NB4 (cell line): ENCODE data around the gene MXI1.

Source experiments
- DNase-seq: peaks from one replicate; pipeline ENCODE4 v3.0.0; 2010; ENCODE audit warnings: low read depth
- H3K4me3 ChIP-seq: one replicate; pipeline ENCODE4 v1.5.1; 2011; ENCODE audit warnings: mild to moderate bottlenecking, low read depth, low read length, moderate library complexity
- CTCF ChIP-seq: IDR thresholded peaks from one replicate; pipeline ENCODE4 v1.5.1; 2012; ENCODE audit warnings: low read depth, low read length
- MYC ChIP-seq: IDR thresholded peaks from 2 replicates; pipeline ENCODE4 v1.6.1; 2011; ENCODE audit warnings: low read depth, low read length
- POLR2A ChIP-seq: IDR thresholded peaks from 2 replicates; pipeline ENCODE4 v1.6.1; 2011; ENCODE audit warnings: mild to moderate bottlenecking; ENCODE audit not compliant: insufficient read length; ENCODE audit errors: extremely low read depth
- TF ChIP-seq, protein P1 (sequence below): IDR thresholded peaks from 2 replicates; pipeline ENCODE4 v1.6.1; 2011; ENCODE audit warnings: low read depth, low read length

The MXI1 gene

DNA sequence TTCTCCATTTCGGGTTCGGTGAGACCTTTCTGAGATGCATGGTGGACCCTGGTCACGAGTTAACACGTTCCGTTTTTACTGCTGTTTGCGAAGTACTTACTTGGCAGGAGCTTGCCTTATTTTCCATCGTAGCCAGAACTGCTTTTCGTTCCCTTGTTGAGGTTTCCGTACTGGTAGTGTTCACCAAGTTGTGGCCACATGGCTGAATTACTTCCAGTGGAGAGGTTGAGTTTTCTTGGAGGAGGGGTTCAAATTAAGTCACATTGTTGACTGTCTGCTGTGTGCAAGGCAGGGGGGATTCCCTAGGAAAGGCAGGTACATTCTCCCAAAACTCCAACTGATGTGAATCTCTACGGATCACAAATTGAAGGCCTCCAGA is 4.0 kb downstream of the MXI1 start:
- TF ChIP-seq, protein P1, sequence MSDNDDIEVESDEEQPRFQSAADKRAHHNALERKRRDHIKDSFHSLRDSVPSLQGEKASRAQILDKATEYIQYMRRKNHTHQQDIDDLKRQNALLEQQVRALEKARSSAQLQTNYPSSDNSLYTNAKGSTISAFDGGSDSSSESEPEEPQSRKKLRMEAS = no peak
- no peak for TF ChIP-seq MYC
- no peak for TF ChIP-seq CTCF
- no peak for TF ChIP-seq POLR2A
- peak overlapping the region; percentile 54 for H3K4me3 ChIP-seq
- no peak for DNase-seq

DNA sequence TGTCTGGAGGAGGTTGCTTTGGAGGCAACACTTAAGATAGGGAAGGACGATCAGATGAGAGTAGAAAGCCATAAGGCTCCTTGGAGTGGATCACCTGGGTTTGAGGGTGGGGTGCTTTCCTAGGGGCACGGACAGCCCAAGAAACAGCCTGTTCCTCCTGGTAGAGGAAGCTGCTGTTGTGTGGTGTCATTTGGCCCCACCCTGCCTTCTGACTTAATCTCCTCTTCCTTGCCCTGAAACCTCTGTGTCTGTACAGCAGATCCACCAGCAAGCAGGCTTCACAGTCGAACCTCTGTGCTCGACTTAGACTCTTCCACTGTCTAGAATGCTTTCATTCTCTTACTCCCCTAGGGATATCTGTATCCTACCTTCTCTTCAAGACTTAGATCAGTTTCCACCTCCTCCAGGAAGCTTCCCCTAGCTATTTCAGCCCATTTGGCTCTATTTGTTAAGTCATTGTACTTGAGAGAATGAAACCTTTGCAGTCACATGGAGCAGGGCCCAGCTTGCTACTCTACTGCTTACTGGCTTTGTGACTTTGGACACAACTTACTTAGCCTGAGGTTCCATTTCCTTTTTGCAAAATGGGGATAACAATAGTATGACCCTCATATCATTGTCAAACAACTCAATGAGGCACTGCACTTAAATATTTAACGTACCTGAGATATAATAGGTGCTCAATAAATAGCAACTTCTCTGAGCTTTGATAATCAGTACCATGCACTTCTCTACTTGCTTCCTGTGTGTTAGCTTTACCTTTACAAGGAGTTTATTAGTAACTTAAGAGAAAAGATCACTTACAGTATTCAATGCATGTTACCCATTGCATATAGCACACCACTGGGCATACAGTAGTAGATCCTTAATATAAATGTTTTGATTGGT is 5.0 kb downstream of the MXI1 start:
- TF ChIP-seq CTCF (no peak), POLR2A (no peak)
- TF ChIP-seq, protein P1 = peak; percentile 30; the same call in 1 of the 2 replicates

GRCh38 chr10:110214371-110214826 is 7.0 kb downstream of the MXI1 start:
- no peak for TF ChIP-seq MYC
- TF ChIP-seq, protein P1 = 0 out of 2 replicates have a peak, but pooled peaks have one; percentile 11
- peak; percentile 76 for DNase-seq
- H3K4me3 ChIP-seq = no peak overlapping the region

More for the DNA sequence above, 5.0 kb downstream of the MXI1 start:
- peak overlapping the region; percentile 54 for H3K4me3 ChIP-seq
- DNase-seq = peak; percentile 81

GRCh38 chr10:110215286-110216170 is 8.1 kb downstream of the MXI1 start:
- DNase-seq = peak; percentile 74
- TF ChIP-seq CTCF (no peak), POLR2A (no peak), MYC (peak; percentile 46)
- TF ChIP-seq, protein P1 = peak; percentile 63
- no peak overlapping the region for H3K4me3 ChIP-seq

DNA sequence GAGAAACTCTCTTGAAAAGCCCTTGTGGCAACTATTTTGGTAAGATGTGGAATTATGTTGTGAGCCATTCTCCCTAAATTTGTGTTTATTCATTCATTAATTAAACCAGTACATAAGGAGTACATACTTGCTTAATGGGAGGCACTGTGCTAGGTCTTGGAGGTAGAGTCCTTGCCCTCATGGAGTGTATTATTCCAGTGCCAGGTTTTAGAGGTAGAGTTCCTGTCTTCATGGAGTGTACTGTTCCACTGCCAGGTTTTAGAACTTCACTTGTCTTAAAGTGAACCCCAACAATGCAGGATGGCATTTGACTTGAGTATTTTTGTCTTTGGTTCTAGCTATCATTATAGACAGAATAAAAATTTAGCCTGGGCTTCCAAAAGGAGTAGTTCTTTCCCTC is 8.8 kb downstream of the MXI1 start:
- TF ChIP-seq, protein P1 = no peak
- TF ChIP-seq MYC (no peak), CTCF (no peak)
- no peak overlapping the region for H3K4me3 ChIP-seq
- no peak for DNase-seq
